Measurements from ENCODE around the gene C12orf43.
A peak's percentile ranks its signal among the peaks of the same experiment; 100 is the strongest.

- TF ChIP-seq, protein P1, sequence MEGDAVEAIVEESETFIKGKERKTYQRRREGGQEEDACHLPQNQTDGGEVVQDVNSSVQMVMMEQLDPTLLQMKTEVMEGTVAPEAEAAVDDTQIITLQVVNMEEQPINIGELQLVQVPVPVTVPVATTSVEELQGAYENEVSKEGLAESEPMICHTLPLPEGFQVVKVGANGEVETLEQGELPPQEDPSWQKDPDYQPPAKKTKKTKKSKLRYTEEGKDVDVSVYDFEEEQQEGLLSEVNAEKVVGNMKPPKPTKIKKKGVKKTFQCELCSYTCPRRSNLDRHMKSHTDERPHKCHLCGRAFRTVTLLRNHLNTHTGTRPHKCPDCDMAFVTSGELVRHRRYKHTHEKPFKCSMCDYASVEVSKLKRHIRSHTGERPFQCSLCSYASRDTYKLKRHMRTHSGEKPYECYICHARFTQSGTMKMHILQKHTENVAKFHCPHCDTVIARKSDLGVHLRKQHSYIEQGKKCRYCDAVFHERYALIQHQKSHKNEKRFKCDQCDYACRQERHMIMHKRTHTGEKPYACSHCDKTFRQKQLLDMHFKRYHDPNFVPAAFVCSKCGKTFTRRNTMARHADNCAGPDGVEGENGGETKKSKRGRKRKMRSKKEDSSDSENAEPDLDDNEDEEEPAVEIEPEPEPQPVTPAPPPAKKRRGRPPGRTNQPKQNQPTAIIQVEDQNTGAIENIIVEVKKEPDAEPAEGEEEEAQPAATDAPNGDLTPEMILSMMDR (IDR thresholded peaks at IDR 0.05; ENCODE audit: low read depth, low read length, missing input control), result no peak
- TF ChIP-seq REST (IDR thresholded peaks at IDR 0.05) (no peak), SP1 (IDR thresholded peaks at IDR 0.05) (peak; percentile 31)
- TF ChIP-seq, protein P2, sequence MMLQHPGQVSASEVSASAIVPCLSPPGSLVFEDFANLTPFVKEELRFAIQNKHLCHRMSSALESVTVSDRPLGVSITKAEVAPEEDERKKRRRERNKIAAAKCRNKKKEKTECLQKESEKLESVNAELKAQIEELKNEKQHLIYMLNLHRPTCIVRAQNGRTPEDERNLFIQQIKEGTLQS (IDR thresholded peaks at IDR 0.05), result no peak
Measured at GRCh38 chr12:120980800-120981368, 35.4 kb downstream of the C12orf43 start.
